CMK (cell line): Measurements from ENCODE around the gene SURF1.
"Not testable (repeated sequence)": the region's sequence is repeated elsewhere in the genome, so short reads cannot be mapped to it uniquely, and the experiment has no call there.

Experiments
- DNase-seq: peaks from one replicate; pipeline ENCODE4 v3.0.0-alpha.2; 2010; ENCODE audit warnings: low read depth

The SURF1 gene

GRCh38 chr9:133383438-133383837 is 27.2 kb upstream of the SURF1 start:
- no peak for DNase-seq

- no peak for DNase-seq
These were observed 26.3 kb upstream of the SURF1 start for GRCh38 chr9:133382507-133383141.

- DNase-seq: no peak
These were observed 24.4 kb upstream of the SURF1 start for GRCh38 chr9:133380734-133381133.

GRCh38 chr9:133379153-133380086 is 23.1 kb upstream of the SURF1 start:
- no peak for DNase-seq

- no peak for DNase-seq
These were observed 22.2 kb upstream of the SURF1 start for GRCh38 chr9:133378408-133378962.

- DNase-seq: no peak
These were observed 21.5 kb upstream of the SURF1 start for GRCh38 chr9:133377721-133378216.

GRCh38 chr9:133377280-133377679 is 21.0 kb upstream of the SURF1 start:
- not testable (repeated sequence) for DNase-seq

- DNase-seq: peak; percentile 74
These were observed 19.7 kb upstream of the SURF1 start, which contains the start of the genes STKLD1 and SURF4 for GRCh38 chr9:133375724-133376654. STKLD1 (plus strand) TSS chr9:133376366; CDS start chr9:133376474, 108 bp downstream. SURF4 (minus strand) TSS chr9:133376060; CDS start chr9:133375969, 91 bp downstream.

- no peak for DNase-seq
These were observed 18.9 kb upstream of the SURF1 start for GRCh38 chr9:133375116-133375723.

GRCh38 chr9:133374612-133375115 is 18.4 kb upstream of the SURF1 start:
- DNase-seq: no peak

GRCh38 chr9:133372144-133372543 is 15.9 kb upstream of the SURF1 start:
- DNase-seq: no peak

- DNase-seq: no peak
These were observed 15.0 kb upstream of the SURF1 start for GRCh38 chr9:133371261-133371711.

GRCh38 chr9:133370685-133371084 is 14.4 kb upstream of the SURF1 start:
- no peak for DNase-seq

- DNase-seq: no peak
These were observed 13.6 kb upstream of the SURF1 start for GRCh38 chr9:133369933-133370332.

- DNase-seq: no peak
These were observed 13.1 kb upstream of the SURF1 start for GRCh38 chr9:133369422-133369821.

GRCh38 chr9:133368249-133368881 is 12.1 kb upstream of the SURF1 start:
- no peak for DNase-seq

- no peak for DNase-seq
These were observed 11.5 kb upstream of the SURF1 start for GRCh38 chr9:133367778-133368177.

- DNase-seq: no peak
These were observed 10.9 kb upstream of the SURF1 start for GRCh38 chr9:133367221-133367620.

- DNase-seq: no peak
These were observed 10.1 kb upstream of the SURF1 start for GRCh38 chr9:133366435-133366834.

- no peak for DNase-seq
These were observed 6.2 kb upstream of the SURF1 start for GRCh38 chr9:133362359-133363044.
